H9 (cell line): ENCODE results near the gene CACNA1D. TPM values are rescaled to one million over a fixed set of nuclear protein-coding genes. Genes with fewer than 3 reads are reported as not detected.

Experiments
- DNase-seq: peaks from one replicate; pipeline ENCODE4 v3.0.0-alpha.2; 2017
- H2AFZ ChIP-seq: one replicate; pipeline ENCODE4 v1.6.1; 2013; ENCODE audit warnings: mild to moderate bottlenecking, low read length, control low read depth, moderate library complexity
- H2AK5ac ChIP-seq: 2 replicates; pipeline ENCODE4 v1.6.1; 2013; ENCODE audit warnings: low read length, control low read depth, mixed read lengths; ENCODE audit not compliant: insufficient read length
- H2BK120ac ChIP-seq: one replicate; pipeline ENCODE4 v1.6.1; 2013; ENCODE audit warnings: low read depth, mild to moderate bottlenecking, low read length, control low read depth, inconsistent platforms; ENCODE audit not compliant: poor library complexity, severe bottlenecking
- H2BK12ac ChIP-seq: 2 replicates; pipeline ENCODE4 v1.6.1; 2013; ENCODE audit warnings: low read length, control low read depth, mixed read lengths, low read depth; ENCODE audit not compliant: insufficient read length
- H2BK15ac ChIP-seq: 2 replicates; pipeline ENCODE4 v1.6.1; 2013; ENCODE audit warnings: low read depth, low read length, control low read depth
- H2BK20ac ChIP-seq: one replicate; pipeline ENCODE4 v1.6.1; 2013; ENCODE audit warnings: low read depth, mild to moderate bottlenecking, low read length, control low read depth, inconsistent platforms; ENCODE audit not compliant: poor library complexity, severe bottlenecking
- H2BK5ac ChIP-seq: 2 replicates; pipeline ENCODE4 v1.6.1; 2013; ENCODE audit warnings: low read length, control low read depth, mixed read lengths; ENCODE audit not compliant: insufficient read length
- H3K14ac ChIP-seq: 2 replicates; pipeline ENCODE4 v1.6.1; 2013; ENCODE audit warnings: low read length, control low read depth; ENCODE audit not compliant: insufficient read depth
- H3K18ac ChIP-seq: 2 replicates; pipeline ENCODE4 v1.6.1; 2013; ENCODE audit warnings: low read depth, mild to moderate bottlenecking, mixed read lengths, low read length, control low read depth; ENCODE audit not compliant: insufficient read length
- H3K23ac ChIP-seq: 2 replicates; pipeline ENCODE4 v1.6.1; 2013; ENCODE audit warnings: low read length, control low read depth, mixed read lengths, low read depth; ENCODE audit not compliant: insufficient read length
- H3K23me2 ChIP-seq: 2 replicates; pipeline ENCODE4 v1.6.1; 2013; ENCODE audit warnings: low read depth, mild to moderate bottlenecking, mixed read lengths, low read length, control low read depth; ENCODE audit not compliant: insufficient read length, poor library complexity, severe bottlenecking
- H3K27ac ChIP-seq: 2 replicates; pipeline ENCODE4 v1.5.1; 2013; ENCODE audit warnings: low read length, control low read depth, mixed read lengths, low read depth; ENCODE audit not compliant: insufficient read length
- H3K27me3 ChIP-seq: 2 replicates; pipeline ENCODE4 v1.6.1; 2013; ENCODE audit warnings: low read length, control low read depth, inconsistent platforms; ENCODE audit not compliant: insufficient read depth
- H3K4ac ChIP-seq: 2 replicates; pipeline ENCODE4 v1.6.1; 2013; ENCODE audit warnings: low read depth, mild to moderate bottlenecking, control low read depth, inconsistent platforms, low read length, moderate library complexity
- H3K4me1 ChIP-seq: 2 replicates; pipeline ENCODE4 v1.6.1; 2013; ENCODE audit warnings: low read length, control low read depth, inconsistent platforms; ENCODE audit not compliant: insufficient read depth
- H3K4me2 ChIP-seq: 2 replicates; pipeline ENCODE4 v1.6.1; 2013; ENCODE audit warnings: low read length, control low read depth, mixed read lengths; ENCODE audit not compliant: insufficient read length, insufficient read depth
- H3K56ac ChIP-seq: 2 replicates; pipeline ENCODE4 v1.6.1; 2013; ENCODE audit warnings: low read depth, mild to moderate bottlenecking, mixed read lengths, low read length, control low read depth; ENCODE audit not compliant: insufficient read length
- H3K79me1 ChIP-seq: 2 replicates; pipeline ENCODE4 v1.6.1; 2013; ENCODE audit warnings: low read depth, mild to moderate bottlenecking, moderate library complexity, low read length, control low read depth, inconsistent platforms; ENCODE audit not compliant: insufficient read depth, poor library complexity, severe bottlenecking
- H3K79me2 ChIP-seq: 2 replicates; pipeline ENCODE4 v1.6.1; 2013; ENCODE audit warnings: low read length, control low read depth, inconsistent platforms; ENCODE audit not compliant: insufficient read depth
- H3K9ac ChIP-seq: 2 replicates; pipeline ENCODE4 v1.6.1; 2013; ENCODE audit warnings: low read length, control low read depth, mixed read lengths; ENCODE audit not compliant: insufficient read length; ENCODE audit errors: extremely low read depth
- H3K9me3 ChIP-seq: one replicate; pipeline ENCODE4 v1.6.1; 2013; ENCODE audit warnings: low read depth, low read length, inconsistent platforms; ENCODE audit not compliant: control insufficient read depth
- H3T11ph ChIP-seq: one replicate; pipeline ENCODE4 v1.6.1; 2013; ENCODE audit warnings: mild to moderate bottlenecking, low read length, control low read depth, inconsistent platforms
- H4K20me1 ChIP-seq: one replicate; pipeline ENCODE4 v1.6.1; 2013; ENCODE audit not compliant: control insufficient read depth, insufficient read length, insufficient read depth
- H4K5ac ChIP-seq: 2 replicates; pipeline ENCODE4 v1.6.1; 2013; ENCODE audit warnings: low read depth, mild to moderate bottlenecking, mixed read lengths, low read length, control low read depth; ENCODE audit not compliant: insufficient read length
- H4K8ac ChIP-seq: replicated peaks from 2 replicates; pipeline ENCODE4 v1.6.1; 2013; ENCODE audit warnings: low read length, control low read depth, mixed read lengths, low read depth; ENCODE audit not compliant: insufficient read length
- H4K91ac ChIP-seq: 2 replicates; pipeline ENCODE4 v1.6.1; 2013; ENCODE audit warnings: low read depth, mild to moderate bottlenecking, moderate library complexity, mixed read lengths, low read length, control low read depth; ENCODE audit not compliant: insufficient read length
- H3K27ac Mint-ChIP-seq, 3 experiments: 2 replicates in 2 of 3; 3 replicates in 1 of 3; pipeline ENCODE4 v1.8.0; 2020 to 2021; ENCODE audit warnings: mixed read lengths in 3 of 3, mild to moderate bottlenecking in 1 of 3, moderate library complexity in 1 of 3
- H3K27me3 Mint-ChIP-seq: 2 replicates; pipeline ENCODE4 v1.8.0; 2021; ENCODE audit warnings: low read depth, mild to moderate bottlenecking, moderate library complexity, mixed read lengths
- H3K36me3 Mint-ChIP-seq, 3 experiments: 2 replicates in 2 of 3; 3 replicates in 1 of 3; pipeline ENCODE4 v1.8.0; 2020 to 2021; ENCODE audit warnings: low read depth in 3 of 3, mixed read lengths in 3 of 3; ENCODE audit not compliant: insufficient read depth in 1 of 3
- H3K4me1 Mint-ChIP-seq, 2 experiments: 2 replicates each; pipeline ENCODE4 v1.8.0; 2020; ENCODE audit warnings: mixed read lengths in 2 of 2
- H3K4me3 Mint-ChIP-seq, 2 experiments: 2 replicates in 1 of 2; 3 replicates in 1 of 2; pipeline ENCODE4 v1.8.0; 2020 to 2021; ENCODE audit warnings: mild to moderate bottlenecking in 2 of 2, mixed read lengths in 2 of 2, moderate library complexity in 1 of 2
- H3K9me3 Mint-ChIP-seq, 2 experiments: 2 replicates in 1 of 2; 3 replicates in 1 of 2; pipeline ENCODE4 v1.8.0; 2020; ENCODE audit warnings: mild to moderate bottlenecking in 2 of 2, mixed read lengths in 2 of 2, moderate library complexity in 1 of 2
- total RNA-seq: library from RNA; stranded (reverse); gene quantifications from 2 replicates; pipeline ENCODE4 v1.2.1, GENCODE V29; 2021
- TF ChIP-seq, protein P1 (sequence below): fragments of 200-600 bp; sonication (generic); conservative IDR thresholded peaks from 3 replicates; pipeline ENCODE4 v1.8.0; 2021; ENCODE audit warnings: antibody characterized with exemption, mild to moderate bottlenecking

Gene CACNA1D
- total RNA-seq, 1 experiment from 2014 or later: 3.5 TPM

DNA sequence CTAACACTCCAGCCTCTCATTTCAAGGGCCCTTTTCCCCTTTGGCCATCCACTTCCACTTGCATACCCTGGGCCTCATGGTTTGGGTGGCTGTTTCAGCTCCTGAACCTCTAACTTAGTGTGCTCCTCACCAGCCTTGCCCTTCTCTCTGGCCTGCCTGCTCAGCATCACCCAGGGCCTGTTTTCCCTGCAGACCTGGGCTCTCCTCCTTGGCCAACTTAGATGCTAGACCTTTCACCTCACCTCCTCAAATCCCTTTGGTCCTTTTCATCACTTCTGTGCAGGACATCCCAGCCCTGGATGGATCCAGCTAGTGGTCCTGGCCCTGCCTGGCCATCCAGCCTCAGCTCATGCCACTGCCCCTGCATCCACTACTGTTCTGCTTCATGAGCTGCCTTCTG lies 95.4 kb downstream of the CACNA1D start:
- no peaks in the 10 kb centered on the region for H4K20me1 ChIP-seq
- no peaks in the 10 kb centered on the region for H3K79me1 ChIP-seq
- Mint-ChIP-seq H3K27ac (no peak overlapping the region; a peak in 1 of 7 replicates), H3K4me1 (peaks cover 3 to 8% of the 10 kb centered on the region in 2 experiments; a peak in 3 of 4 replicates), H3K4me3 (no peak overlapping the region), H3K9me3 (no peaks in the 10 kb centered on the region), H3K27me3 (peaks cover 1% of the 10 kb centered on the region; the same call in 1 of the 2 replicates), H3K36me3 (no peaks in the 10 kb centered on the region)
- no peak overlapping the region for H2BK120ac ChIP-seq
- no peaks in the 10 kb centered on the region for H3K23me2 ChIP-seq
- H3K4ac ChIP-seq: no peak overlapping the region
- H3K79me2 ChIP-seq: no peaks in the 10 kb centered on the region
- H3K4me1 ChIP-seq: no peaks in the 10 kb centered on the region
- TF ChIP-seq, protein P1, sequence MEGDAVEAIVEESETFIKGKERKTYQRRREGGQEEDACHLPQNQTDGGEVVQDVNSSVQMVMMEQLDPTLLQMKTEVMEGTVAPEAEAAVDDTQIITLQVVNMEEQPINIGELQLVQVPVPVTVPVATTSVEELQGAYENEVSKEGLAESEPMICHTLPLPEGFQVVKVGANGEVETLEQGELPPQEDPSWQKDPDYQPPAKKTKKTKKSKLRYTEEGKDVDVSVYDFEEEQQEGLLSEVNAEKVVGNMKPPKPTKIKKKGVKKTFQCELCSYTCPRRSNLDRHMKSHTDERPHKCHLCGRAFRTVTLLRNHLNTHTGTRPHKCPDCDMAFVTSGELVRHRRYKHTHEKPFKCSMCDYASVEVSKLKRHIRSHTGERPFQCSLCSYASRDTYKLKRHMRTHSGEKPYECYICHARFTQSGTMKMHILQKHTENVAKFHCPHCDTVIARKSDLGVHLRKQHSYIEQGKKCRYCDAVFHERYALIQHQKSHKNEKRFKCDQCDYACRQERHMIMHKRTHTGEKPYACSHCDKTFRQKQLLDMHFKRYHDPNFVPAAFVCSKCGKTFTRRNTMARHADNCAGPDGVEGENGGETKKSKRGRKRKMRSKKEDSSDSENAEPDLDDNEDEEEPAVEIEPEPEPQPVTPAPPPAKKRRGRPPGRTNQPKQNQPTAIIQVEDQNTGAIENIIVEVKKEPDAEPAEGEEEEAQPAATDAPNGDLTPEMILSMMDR: no peak
- H2BK5ac ChIP-seq: no peak overlapping the region
- H3K23ac ChIP-seq: no peak overlapping the region
- no peak overlapping the region for H4K91ac ChIP-seq
- H4K8ac ChIP-seq: no peak overlapping the region
- H3K14ac ChIP-seq: no peak overlapping the region
- H3K27me3 ChIP-seq: no peaks in the 10 kb centered on the region
- H2AFZ ChIP-seq: no peak overlapping the region
- H3K9me3 ChIP-seq: no peaks in the 10 kb centered on the region
- no peak overlapping the region for H2AK5ac ChIP-seq
- no peak overlapping the region for H4K5ac ChIP-seq
- no peak overlapping the region for H3K18ac ChIP-seq
- no peak overlapping the region for H3T11ph ChIP-seq
- no peak overlapping the region for H2BK20ac ChIP-seq
- H3K56ac ChIP-seq: no peak overlapping the region
- H3K9ac ChIP-seq: no peak overlapping the region
- no peak overlapping the region for H3K4me2 ChIP-seq
- no peak for DNase-seq
- H2BK12ac ChIP-seq: no peak overlapping the region
- H3K27ac ChIP-seq: no peak overlapping the region
- H2BK15ac ChIP-seq: no peak overlapping the region
